GM21619 (cell line): ENCODE measurements around the gene PSME2.

ENCODE experiments used
- ATAC-seq: cut with Tn5 transposase; IDR thresholded peaks from one replicate; pipeline ENCODE4 v1.9.1; 2021; ENCODE audit not compliant: unreplicated experiment

The PSME2 gene

GRCh38 chr14:24095271-24096068 is 50.9 kb downstream of the PSME2 start:
- peak; percentile 55 for ATAC-seq

GRCh38 chr14:24094841-24095270 is 51.6 kb downstream of the PSME2 start:
- no peak for ATAC-seq

GRCh38 chr14:24093901-24094840 is 52.2 kb downstream of the PSME2 start, which contains the start of gene PCK2:
PCK2 (plus strand) TSS chr14:24094311; CDS start chr14:24094406, 95 bp downstream.
- ATAC-seq, result peak; percentile 48
